ENCODE results near the gene TUBAL3. TPM values are rescaled to one million over a fixed set of nuclear protein-coding genes. Genes with fewer than 3 reads are reported as not detected.

TUBAL3 gene
- total and polyA plus RNA-seq, 2 donors (not counting 3 experiments of a cell fraction or from before 2014, with no cell fraction given): not detected

DNA sequence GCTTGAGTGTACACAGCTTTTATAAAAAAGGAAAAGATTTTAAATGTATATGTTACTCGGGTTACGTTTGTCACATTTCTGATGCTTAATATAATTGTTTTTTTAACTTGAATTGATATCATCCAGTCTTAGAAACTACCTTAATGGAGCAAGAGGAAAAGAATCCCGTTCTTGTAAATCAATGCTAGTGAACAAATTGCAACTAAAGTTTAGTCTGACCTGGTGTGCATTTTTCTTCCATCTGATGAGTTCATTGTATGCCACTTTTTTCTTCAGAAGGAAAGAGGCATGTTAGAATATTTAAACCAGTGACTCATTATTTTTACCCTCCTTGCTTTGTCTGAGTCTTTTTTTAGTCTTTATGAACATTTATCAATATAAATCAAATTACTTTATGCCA, 42.4 kb upstream of the TUBAL3 start:
- intact Hi-C loops (cut with micrococcal nuclease): loop anchor here (2.0 to 10.0 kb wide), 3 partner anchors 148 to 425 kb away; partner anchors contain the start of gene TASOR2
- POLR2A ChIA-PET: interaction anchor here (0.9 to 2.1 kb wide), 9 partner anchors 12 to 443 kb away, joined by 3 to 18 read pairs (median 5); partner anchors contain the start of genes ANKRD16 and FBH1

More for the DNA sequence above, 42.4 kb upstream of the TUBAL3 start:
- CTCF ChIA-PET: interaction anchor here (0.8 to 10.4 kb wide), 10 partner anchors 13 to 632 kb away, joined by 3 to 309 read pairs (median 4); no protein-coding TSS in a partner anchor
- dilution Hi-C loops (cut with MboI; ENCODE audit: extremely low pct_ligation_motif_present, low sequenced_read_pairs): no loop called here
- peak overlapping the region; percentile 50 for H3K27ac ChIP-seq (ENCODE audit: insufficient read depth, low read depth, low read length)
- no peaks in the 10 kb centered on the region for H3K9me1 ChIP-seq (replicated peaks; ENCODE audit: control insufficient read depth, extremely low read depth, insufficient read depth, low read length)
- DNase-seq (ENCODE audit: low read depth, low spot score): peak; percentile 56
- no TSS peak for BruUV-seq (replicated peaks)
- H3K27me3 ChIP-seq (ENCODE audit: control insufficient read depth in 2 of 2, insufficient read depth in 2 of 2, low read length in 2 of 2): no peaks in the 10 kb centered on the region
- no peak overlapping the region for H2AFZ ChIP-seq (ENCODE audit: low read depth, low read length)
- TF ChIP-seq MAX (IDR thresholded peaks at IDR 0.05; ENCODE audit: insufficient read depth, insufficient read length) (no peak), MYC (IDR thresholded peaks at IDR 0.05; ENCODE audit: low read depth, low read length) (no peak), EZH2 (IDR thresholded peaks at IDR 0.05; ENCODE audit: borderline replicate concordance, low read depth, low read length, severe bottlenecking) (no peak), JUN (IDR thresholded peaks at IDR 0.05; ENCODE audit: borderline replicate concordance, insufficient read depth, insufficient read length, low read depth) (no peak)
- TF ChIP-seq, protein P1, sequence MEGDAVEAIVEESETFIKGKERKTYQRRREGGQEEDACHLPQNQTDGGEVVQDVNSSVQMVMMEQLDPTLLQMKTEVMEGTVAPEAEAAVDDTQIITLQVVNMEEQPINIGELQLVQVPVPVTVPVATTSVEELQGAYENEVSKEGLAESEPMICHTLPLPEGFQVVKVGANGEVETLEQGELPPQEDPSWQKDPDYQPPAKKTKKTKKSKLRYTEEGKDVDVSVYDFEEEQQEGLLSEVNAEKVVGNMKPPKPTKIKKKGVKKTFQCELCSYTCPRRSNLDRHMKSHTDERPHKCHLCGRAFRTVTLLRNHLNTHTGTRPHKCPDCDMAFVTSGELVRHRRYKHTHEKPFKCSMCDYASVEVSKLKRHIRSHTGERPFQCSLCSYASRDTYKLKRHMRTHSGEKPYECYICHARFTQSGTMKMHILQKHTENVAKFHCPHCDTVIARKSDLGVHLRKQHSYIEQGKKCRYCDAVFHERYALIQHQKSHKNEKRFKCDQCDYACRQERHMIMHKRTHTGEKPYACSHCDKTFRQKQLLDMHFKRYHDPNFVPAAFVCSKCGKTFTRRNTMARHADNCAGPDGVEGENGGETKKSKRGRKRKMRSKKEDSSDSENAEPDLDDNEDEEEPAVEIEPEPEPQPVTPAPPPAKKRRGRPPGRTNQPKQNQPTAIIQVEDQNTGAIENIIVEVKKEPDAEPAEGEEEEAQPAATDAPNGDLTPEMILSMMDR (IDR thresholded peaks at IDR 0.05; ENCODE audit: extremely low read depth in 1 of 2, insufficient read depth in 1 of 2, low read depth in 1 of 2, low read length in 2 of 2): no peak
- H3K79me2 ChIP-seq (ENCODE audit: control insufficient read depth, insufficient read depth, low read length): peaks cover 43% of the 10 kb centered on the region
- FAIRE-seq: no peak
- peaks cover 0 to 2% of the 10 kb centered on the region in 2 experiments for H3K36me3 ChIP-seq (ENCODE audit: control insufficient read depth in 2 of 2, extremely low read depth in 1 of 2, insufficient read depth in 2 of 2, low read length in 2 of 2)
- peaks cover 35% of the 10 kb centered on the region for H3K4me1 ChIP-seq (ENCODE audit: control insufficient read depth, extremely low read depth, insufficient read depth, low read length)
- H3K4me2 ChIP-seq (ENCODE audit: insufficient read depth, low read length): peak overlapping the region; percentile 91
- peak overlapping the region; percentile 47 to 89 (median 57) for H3K4me3 ChIP-seq (replicated peaks in 1 of 3; ENCODE audit: insufficient read depth in 1 of 3, low read depth in 1 of 3, low read length in 3 of 3)
- no peaks in the 10 kb centered on the region for H4K20me1 ChIP-seq (replicated peaks; ENCODE audit: control insufficient read depth, extremely low read depth, insufficient read depth, low read length)
- H3K9me3 ChIP-seq (replicated peaks; ENCODE audit: control insufficient read depth, insufficient read depth, low read length): no peaks in the 10 kb centered on the region
- peak overlapping the region; percentile 88 for H3K9ac ChIP-seq (replicated peaks; ENCODE audit: extremely low read depth, insufficient read depth, low read length)

All from endothelial cell of umbilical vein (primary cell).